ENCODE measurements around the gene TLR1. TPM values are rescaled to one million over a fixed set of nuclear protein-coding genes. Genes with fewer than 3 reads are reported as not detected.

Gene TLR1, protein sequence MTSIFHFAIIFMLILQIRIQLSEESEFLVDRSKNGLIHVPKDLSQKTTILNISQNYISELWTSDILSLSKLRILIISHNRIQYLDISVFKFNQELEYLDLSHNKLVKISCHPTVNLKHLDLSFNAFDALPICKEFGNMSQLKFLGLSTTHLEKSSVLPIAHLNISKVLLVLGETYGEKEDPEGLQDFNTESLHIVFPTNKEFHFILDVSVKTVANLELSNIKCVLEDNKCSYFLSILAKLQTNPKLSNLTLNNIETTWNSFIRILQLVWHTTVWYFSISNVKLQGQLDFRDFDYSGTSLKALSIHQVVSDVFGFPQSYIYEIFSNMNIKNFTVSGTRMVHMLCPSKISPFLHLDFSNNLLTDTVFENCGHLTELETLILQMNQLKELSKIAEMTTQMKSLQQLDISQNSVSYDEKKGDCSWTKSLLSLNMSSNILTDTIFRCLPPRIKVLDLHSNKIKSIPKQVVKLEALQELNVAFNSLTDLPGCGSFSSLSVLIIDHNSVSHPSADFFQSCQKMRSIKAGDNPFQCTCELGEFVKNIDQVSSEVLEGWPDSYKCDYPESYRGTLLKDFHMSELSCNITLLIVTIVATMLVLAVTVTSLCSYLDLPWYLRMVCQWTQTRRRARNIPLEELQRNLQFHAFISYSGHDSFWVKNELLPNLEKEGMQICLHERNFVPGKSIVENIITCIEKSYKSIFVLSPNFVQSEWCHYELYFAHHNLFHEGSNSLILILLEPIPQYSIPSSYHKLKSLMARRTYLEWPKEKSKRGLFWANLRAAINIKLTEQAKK
- total RNA-seq = 1 to 10 TPM; 6.7 to 9.8 (median 8.9) TPM

DNA sequence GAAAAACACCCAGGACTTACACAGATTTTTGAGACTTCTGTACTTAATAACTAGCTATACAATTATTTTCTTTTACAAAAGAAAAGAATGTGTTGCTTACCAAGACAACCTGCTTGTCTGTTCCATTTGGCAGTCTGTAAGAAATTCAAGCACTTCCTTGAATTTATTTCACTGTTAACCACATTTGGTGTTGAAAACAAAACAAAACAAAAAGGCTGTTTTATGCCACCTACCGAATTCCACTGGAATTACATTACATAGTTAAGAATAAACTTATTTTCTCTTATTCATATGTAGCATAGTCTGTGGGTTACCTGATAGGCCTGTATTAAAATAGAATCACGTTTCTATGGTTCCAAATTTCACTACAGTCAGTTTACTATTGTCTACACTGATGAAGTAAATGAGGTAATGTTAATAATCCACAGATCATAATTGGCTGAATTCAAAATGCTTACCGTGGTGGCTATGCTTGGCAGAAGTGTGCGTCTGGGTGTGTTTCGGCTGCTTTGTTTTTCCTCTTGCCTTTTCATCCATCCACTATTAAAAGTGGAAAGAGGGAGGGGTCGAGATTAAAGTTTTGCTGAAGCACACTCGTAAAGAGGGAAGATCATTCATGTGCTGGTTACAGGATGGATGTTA, at the start of gene TLR1:
Gene TLR1 (minus strand): TSS at position 138 of the 642 bp plus-strand sequence. CDS start 5,960 bp downstream, outside the sequence.
- DNase-seq (ENCODE audit: low spot score in 2 of 2) = no peak
- Histone ChIP-seq H3K27ac (peak within 1 kb of the TSS; percentile 84), H3K36me3 (no peaks in the 10 kb centered on the region), H3K4me1 (peaks cover 29% of the 10 kb centered on the region), H3K9me3 (no peaks in the 10 kb centered on the region), H3K4me3 (peak within 1 kb of the TSS; percentile 42), H3K27me3 (no peaks in the 10 kb centered on the region)
- TF ChIP-seq EP300 (IDR thresholded peaks at IDR 0.05) = no peak
- TF ChIP-seq, protein P1, sequence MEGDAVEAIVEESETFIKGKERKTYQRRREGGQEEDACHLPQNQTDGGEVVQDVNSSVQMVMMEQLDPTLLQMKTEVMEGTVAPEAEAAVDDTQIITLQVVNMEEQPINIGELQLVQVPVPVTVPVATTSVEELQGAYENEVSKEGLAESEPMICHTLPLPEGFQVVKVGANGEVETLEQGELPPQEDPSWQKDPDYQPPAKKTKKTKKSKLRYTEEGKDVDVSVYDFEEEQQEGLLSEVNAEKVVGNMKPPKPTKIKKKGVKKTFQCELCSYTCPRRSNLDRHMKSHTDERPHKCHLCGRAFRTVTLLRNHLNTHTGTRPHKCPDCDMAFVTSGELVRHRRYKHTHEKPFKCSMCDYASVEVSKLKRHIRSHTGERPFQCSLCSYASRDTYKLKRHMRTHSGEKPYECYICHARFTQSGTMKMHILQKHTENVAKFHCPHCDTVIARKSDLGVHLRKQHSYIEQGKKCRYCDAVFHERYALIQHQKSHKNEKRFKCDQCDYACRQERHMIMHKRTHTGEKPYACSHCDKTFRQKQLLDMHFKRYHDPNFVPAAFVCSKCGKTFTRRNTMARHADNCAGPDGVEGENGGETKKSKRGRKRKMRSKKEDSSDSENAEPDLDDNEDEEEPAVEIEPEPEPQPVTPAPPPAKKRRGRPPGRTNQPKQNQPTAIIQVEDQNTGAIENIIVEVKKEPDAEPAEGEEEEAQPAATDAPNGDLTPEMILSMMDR (IDR thresholded peaks at IDR 0.05) = peak; percentile 34 to 51
- no peak for TF ChIP-seq POLR2AphosphoS5 (IDR thresholded peaks at IDR 0.05)
- no peak for TF ChIP-seq POLR2A (IDR thresholded peaks at IDR 0.05)
- 19% methylated on average over 7 of the region's 7 CpGs for WGBS

DNA sequence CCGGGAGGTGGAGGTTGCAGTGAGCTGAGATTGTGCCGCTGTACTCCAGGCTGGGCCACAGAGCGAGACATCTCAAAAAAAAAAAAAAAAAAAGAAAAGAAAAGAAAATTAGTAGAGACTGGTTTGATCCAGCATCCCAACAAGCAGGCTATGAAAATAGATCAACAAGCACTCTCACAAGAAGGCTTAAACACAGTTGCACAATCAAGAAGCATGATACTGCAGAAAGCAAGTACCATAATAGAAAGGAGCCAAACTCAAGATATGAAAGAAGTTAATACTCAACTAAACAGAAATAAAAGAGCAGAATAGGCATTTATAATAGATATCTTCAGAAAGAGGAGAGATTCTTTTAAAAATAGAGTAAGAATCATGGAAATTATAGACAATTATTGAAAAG, 41.4 kb upstream of the TLR1 start:
- no peaks in the 10 kb centered on the region for H3K9me3 ChIP-seq
- TF ChIP-seq POLR2A (IDR thresholded peaks at IDR 0.05) (no peak), EP300 (IDR thresholded peaks at IDR 0.05) (no peak)
- DNase-seq (ENCODE audit: low spot score in 2 of 2) = no peak
- no peaks in the 10 kb centered on the region for H3K36me3 ChIP-seq
- WGBS = 98% methylated on average over 3 of the region's 3 CpGs
- no peaks in the 10 kb centered on the region for H3K4me1 ChIP-seq
- no peaks in the 10 kb centered on the region for H3K27me3 ChIP-seq
- no peak overlapping the region for H3K27ac ChIP-seq
- no peak overlapping the region for H3K4me3 ChIP-seq

DNA sequence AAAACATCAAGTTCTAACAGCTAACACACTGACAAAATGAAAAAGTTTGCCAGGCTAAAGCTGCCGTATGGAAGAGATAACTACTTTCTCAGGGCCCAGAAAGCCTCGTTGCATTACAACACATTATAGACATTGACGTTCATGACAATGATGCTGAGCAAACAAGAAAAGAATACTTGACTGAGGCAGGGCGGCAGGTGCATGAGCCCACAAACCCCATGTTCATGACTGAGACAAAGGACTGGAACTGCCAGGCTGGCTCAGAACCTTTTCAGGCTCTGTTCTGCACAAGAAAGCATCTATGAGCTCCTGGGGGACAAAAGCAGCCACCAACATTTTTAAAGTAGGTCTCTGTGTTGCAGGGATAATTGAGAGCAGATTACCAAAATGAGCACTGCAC, 38.4 kb upstream of the TLR1 start:
- Histone ChIP-seq H3K4me3 (no peak overlapping the region), H3K4me1 (no peaks in the 10 kb centered on the region), H3K36me3 (no peaks in the 10 kb centered on the region), H3K27me3 (no peaks in the 10 kb centered on the region), H3K9me3 (no peaks in the 10 kb centered on the region), H3K27ac (no peak overlapping the region)
- TF ChIP-seq EP300 (IDR thresholded peaks at IDR 0.05) (no peak), POLR2AphosphoS5 (IDR thresholded peaks at IDR 0.05) (no peak), POLR2A (IDR thresholded peaks at IDR 0.05) (no peak)
- TF ChIP-seq, protein P1 (IDR thresholded peaks at IDR 0.05) = no peak
- WGBS = 86% methylated on average over 4 of the region's 4 CpGs
- DNase-seq (ENCODE audit: low spot score in 2 of 2) = no peak

DNA sequence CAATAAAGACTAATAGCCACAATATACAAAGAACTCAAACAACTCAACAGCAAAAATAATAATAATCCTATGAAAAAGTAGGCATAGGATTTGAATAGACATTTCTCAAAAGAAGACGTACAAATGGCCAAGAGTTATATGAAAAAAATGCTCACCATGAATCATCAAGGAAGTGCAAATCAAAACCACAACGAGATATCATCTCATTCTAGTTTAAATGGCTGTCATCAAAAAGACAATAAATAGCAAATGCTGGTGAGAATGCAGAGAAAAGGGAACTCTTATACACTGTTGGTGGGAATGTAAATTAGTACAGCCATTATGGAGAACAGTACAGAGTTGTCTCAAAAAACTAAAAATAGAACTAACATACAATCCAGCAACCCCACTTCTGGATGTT, 33.3 kb upstream of the TLR1 start:
- DNase-seq (ENCODE audit: low spot score in 2 of 2) = no peak
- H3K36me3 ChIP-seq = no peaks in the 10 kb centered on the region
- 28% methylated on average over 2 of the region's 2 CpGs for WGBS
- no peak overlapping the region for H3K4me3 ChIP-seq
- peaks cover 9% of the 10 kb centered on the region for H3K9me3 ChIP-seq
- H3K27ac ChIP-seq = no peak overlapping the region
- no peaks in the 10 kb centered on the region for H3K4me1 ChIP-seq
- H3K27me3 ChIP-seq = no peaks in the 10 kb centered on the region
- TF ChIP-seq POLR2AphosphoS5 (IDR thresholded peaks at IDR 0.05) (no peak), EP300 (IDR thresholded peaks at IDR 0.05) (no peak), POLR2A (IDR thresholded peaks at IDR 0.05) (no peak)
- TF ChIP-seq, protein P1 (IDR thresholded peaks at IDR 0.05) = no peak

DNA sequence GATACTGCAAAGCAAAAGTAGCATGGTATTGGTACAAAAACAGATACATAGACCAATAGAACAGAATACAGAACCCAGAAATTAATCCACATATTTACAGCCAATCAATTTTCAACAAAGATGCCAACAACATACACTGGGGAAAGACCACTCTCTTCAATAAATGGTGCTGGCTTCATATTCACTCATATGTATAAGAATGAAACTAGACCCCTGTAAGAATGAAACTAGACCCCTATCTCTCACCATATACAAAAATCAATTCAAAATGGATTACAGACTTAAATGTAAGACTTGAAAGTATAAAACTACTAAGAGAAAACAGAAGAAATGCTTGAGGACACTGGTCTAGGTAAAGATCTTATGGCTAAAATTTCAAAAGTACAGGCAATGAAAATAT, 32.7 kb upstream of the TLR1 start:
- Histone ChIP-seq H3K4me3 (no peak overlapping the region), H3K27me3 (no peaks in the 10 kb centered on the region), H3K27ac (no peak overlapping the region)

More for the DNA sequence above, 32.7 kb upstream of the TLR1 start:
- DNase-seq (ENCODE audit: low spot score in 2 of 2) = no peak
- Histone ChIP-seq H3K4me1 (no peaks in the 10 kb centered on the region), H3K9me3 (peaks cover 9% of the 10 kb centered on the region), H3K36me3 (no peaks in the 10 kb centered on the region)
- TF ChIP-seq POLR2AphosphoS5 (IDR thresholded peaks at IDR 0.05) (no peak), POLR2A (IDR thresholded peaks at IDR 0.05) (no peak), EP300 (IDR thresholded peaks at IDR 0.05) (no peak)
- TF ChIP-seq, protein P1 (IDR thresholded peaks at IDR 0.05) = no peak
